NK-92 (cell line): ENCODE results near the gene TGM4.
"Not testable (repeated sequence)": the region's sequence is repeated elsewhere in the genome, so short reads cannot be mapped to it uniquely, and the experiment has no call there.

Experiments used
- DNase-seq: peaks from one replicate; lab custom pipeline; 2025; ENCODE audit not compliant: unreplicated experiment; lab: John Stamatoyannopoulos, UW

The TGM4 gene

DNA sequence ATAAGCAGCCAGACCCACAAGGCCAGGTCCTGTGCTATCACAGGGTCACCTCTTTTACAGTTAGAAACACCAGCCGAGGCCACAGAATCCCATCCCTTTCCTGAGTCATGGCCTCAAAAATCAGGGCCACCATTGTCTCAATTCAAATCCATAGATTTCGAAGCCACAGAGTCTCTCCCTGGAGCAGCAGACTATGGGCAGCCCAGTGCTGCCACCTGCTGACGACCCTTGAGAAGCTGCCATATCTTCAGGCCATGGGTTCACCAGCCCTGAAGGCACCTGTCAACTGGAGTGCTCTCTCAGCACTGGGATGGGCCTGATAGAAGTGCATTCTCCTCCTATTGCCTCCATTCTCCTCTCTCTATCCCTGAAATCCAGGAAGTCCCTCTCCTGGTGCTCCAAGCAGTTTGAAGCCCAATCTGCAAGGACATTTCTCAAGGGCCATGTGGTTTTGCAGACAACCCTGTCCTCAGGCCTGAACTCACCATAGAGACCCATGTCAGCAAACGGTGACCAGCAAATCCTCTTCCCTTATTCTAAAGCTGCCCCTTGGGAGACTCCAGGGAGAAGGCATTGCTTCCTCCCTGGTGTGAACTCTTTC is 39.6 kb downstream of the TGM4 start:
- DNase-seq: no peak

- DNase-seq: no peak
These were observed 40.5 kb downstream of the TGM4 start for GRCh38 chr3:44914936-44915335.

GRCh38 chr3:44915702-44916438 is 41.5 kb downstream of the TGM4 start:
- no peak for DNase-seq

- DNase-seq: no peak
These were observed 43.7 kb downstream of the TGM4 start for GRCh38 chr3:44918087-44918486.

GRCh38 chr3:44918581-44918980 is 44.2 kb downstream of the TGM4 start:
- no peak for DNase-seq

DNA sequence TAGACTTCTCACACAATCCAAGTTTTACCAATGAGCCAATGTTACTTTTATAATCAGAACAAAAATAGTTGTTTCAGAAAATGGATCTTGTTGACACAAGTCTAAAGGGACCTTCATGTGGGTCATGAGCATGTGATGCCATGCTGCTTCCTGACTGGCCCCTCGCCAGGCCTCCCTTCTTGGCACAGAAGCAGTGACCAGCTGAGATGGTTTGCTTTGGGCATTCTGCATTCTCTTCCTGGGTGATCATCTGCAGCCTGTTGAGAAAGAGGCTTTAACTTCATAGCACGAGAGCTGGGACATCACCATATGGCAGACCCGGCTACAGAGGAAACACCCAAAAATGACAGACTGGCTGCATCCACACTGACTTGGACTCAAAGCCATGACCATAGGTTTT is 45.7 kb downstream of the TGM4 start:
- no peak for DNase-seq

DNA sequence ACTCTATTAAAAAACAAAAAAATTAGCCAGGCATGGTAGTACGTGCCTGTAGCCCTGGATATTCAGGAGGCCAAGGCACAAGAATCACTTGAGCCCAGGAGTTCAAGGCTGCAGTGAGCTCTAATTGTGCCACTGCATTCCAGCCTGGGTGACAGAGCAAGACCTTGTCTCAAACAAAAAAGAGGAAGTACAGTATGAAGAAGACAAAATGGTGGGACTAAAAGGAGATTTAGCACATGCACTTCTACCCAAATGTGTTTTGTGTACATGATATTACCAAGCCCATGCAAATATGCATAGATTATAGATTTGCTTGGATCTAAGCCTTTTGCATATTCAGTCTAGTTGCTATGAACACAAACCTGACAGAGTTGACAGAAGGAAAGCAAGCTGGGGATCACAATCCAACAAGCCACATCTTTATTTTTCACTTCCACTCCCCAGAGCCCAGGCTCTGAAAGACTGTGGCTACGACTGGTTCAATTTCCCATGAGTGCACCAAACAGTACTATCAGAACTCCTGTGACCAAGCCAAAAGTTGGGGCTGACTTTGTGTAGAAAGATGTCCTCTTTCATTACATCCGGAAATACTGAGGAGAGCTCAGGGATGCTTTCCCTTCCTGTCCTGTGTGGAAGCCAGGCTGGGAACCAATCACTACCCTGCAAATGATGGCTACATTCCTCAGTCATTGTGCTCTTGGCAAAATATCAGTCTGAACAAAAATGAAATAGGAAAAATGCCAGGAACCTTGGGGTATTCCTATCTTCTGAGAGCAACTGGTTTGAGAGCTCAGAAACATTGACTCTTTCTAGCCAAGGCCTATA is 49.4 kb downstream of the TGM4 start:
- DNase-seq: no peak

- no peak for DNase-seq
These were observed 50.2 kb downstream of the TGM4 start for GRCh38 chr3:44924457-44925084.

DNA sequence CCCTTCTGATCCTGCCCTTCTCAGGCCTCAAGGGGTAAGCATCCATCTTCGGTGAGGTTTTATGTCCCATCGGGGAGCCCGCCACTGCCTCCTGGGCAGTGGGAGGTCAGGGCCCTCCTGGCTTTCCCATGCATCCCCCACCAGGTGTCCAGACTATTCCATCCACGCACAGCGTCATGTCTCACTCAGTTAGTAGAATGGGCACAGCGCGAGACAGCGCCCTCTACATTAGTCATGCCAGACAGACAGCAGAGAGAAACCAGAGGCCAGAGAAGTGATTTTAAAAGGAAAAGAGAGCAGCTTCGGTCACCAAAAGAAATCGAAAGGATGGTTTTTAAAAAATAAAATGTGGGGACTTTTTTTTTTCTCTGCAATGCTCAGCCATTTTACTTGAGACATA is 51.8 kb downstream of the TGM4 start:
- no peak for DNase-seq

- no peak for DNase-seq
These were observed 52.5 kb downstream of the TGM4 start for GRCh38 chr3:44926921-44927320.

DNA sequence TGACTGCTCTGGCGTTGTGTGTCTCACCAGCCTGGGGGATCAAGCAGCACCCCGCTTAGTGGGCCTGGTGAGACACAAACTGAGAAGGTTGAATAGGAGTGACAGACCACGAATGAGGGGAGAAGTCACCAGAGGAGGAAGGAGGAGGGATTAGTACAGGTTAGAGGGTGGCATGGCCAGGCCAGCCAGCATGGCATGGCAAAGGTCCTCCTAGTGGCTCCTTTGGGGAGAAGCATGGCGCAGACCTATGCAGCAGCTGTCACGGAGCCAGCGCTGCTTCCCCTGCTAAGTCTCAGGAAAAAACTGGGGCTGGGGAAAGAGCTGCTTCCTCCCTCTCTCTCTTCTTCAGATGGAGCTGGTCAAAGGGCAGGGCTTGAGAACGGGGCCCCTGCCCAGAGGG is 53.0 kb downstream of the TGM4 start:
- DNase-seq: no peak

DNA sequence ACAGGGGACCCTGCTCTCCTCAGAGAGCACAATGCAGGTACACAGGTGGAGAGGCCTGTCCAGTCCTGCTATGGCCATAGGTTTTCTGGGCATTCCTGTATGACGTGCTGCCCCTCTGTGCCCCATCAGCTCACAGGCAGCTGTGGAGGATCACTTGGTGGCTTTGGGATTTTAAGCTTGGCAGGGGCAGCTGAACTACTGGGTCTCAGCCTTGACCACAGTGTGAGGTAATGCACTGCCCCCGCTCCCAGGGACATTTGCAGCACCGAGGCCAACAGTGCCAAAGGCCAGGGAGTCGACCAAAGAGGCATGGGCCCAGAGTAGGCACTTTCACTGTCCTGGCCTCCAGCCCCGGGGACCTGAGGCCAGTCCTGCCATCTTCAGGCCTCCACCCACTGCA is 55.4 kb downstream of the TGM4 start:
- DNase-seq: no peak

DNA sequence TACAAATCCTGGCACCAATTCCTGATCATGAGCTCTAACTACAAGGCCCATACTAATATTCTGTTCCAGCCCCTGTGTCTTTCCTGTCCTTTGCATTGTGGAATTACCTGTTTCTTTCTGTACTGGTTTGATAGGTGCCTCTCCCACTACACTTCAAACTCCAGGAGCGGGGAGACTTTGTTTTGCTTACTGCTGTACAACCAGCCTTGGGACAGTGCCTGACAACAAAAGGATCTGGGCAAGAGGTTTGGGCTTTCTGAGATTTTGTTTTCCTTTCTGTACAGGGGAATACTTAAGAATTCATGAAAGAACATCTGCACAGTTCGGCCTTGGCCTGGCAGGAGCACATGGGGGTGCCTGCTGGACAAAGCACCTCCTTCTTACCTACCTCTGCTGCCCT is 56.5 kb downstream of the TGM4 start:
- no peak for DNase-seq

GRCh38 chr3:44931791-44932190 is 57.4 kb downstream of the TGM4 start:
- no peak for DNase-seq

GRCh38 chr3:44932271-44932670 is 57.9 kb downstream of the TGM4 start:
- DNase-seq: no peak

GRCh38 chr3:44932986-44933944 is 58.9 kb downstream of the TGM4 start:
- no peak for DNase-seq

GRCh38 chr3:44939581-44940036 is 65.2 kb downstream of the TGM4 start:
- no peak for DNase-seq

GRCh38 chr3:44942202-44942921 is 68.0 kb downstream of the TGM4 start:
- no peak for DNase-seq

GRCh38 chr3:44948239-44948638 is 73.8 kb downstream of the TGM4 start:
- no peak for DNase-seq

GRCh38 chr3:44949770-44950169 is 75.4 kb downstream of the TGM4 start:
- DNase-seq: not testable (repeated sequence)
